Measurements from ENCODE around the gene GP9.

GP9 gene

DNA sequence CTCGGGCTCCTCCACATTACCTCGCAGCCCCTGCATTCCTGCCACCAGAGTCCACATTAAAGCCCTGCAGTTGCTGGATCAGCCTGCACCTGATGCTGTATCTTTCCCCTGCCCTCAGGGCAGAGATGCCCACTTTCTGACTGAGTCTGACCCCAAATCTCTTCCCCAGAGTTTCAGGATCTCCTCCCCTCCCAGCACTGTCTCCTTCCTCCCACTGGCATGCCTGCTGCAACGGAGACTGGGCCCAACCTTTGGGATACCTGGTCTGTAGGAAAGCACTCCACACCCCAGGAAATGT lies 20.6 kb upstream of the GP9 start:
- H3K4me3 ChIP-seq (ENCODE audit: low read length), result no peak overlapping the region
- H3K36me3 ChIP-seq (ENCODE audit: control insufficient read depth, insufficient read depth, low read length, severe bottlenecking), result no peaks in the 10 kb centered on the region
- peaks cover 48% of the 10 kb centered on the region for H3K27me3 ChIP-seq (replicated peaks; ENCODE audit: control insufficient read depth, insufficient read depth, low read length)
- no peak for DNase-seq (ENCODE audit: low read depth)
- H3K9me3 ChIP-seq (ENCODE audit: control insufficient read depth, low read length), result peaks cover 18% of the 10 kb centered on the region
- no peak overlapping the region for H3K9ac ChIP-seq (ENCODE audit: low read length)
- no peaks in the 10 kb centered on the region for H3K4me1 ChIP-seq (ENCODE audit: control insufficient read depth, insufficient read depth, low read length)

DNA sequence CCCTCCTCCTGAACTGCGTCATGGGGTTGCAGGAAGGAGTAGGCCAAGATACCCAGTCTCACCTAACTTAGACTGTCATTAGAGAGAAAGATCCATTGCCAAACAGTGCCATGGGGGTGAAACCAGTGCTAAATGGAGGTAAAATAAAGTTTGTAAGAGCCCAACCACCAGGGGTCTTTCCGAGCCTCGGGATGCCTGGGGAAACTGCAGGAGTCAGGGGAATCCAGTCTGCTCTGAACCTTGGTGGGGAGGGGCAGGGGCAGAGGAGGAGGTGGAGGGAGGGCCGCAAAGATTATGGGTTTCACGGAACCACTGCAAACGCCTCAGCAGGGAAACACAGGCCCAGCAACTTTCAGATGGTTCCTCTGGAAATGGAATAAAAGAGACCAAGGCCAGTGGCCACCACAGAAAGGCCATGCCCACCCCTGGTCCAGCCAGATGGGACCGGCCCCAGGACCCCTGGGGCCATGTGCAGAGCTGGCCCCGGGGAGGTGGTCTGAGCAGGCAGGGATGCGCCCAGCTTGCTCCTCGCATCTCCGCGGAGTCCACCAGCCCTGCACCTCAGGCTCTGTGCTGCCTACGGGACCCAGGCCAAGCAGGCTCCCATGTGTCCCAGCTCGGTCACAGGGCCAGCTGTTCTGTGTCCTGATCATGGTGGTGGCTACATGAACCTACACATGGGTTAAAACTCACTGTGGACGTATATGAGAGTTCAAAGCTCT lies 19.8 kb upstream of the GP9 start:
- Histone ChIP-seq H3K9me3 (ENCODE audit: control insufficient read depth, low read length) (peaks cover 18% of the 10 kb centered on the region), H3K27me3 (replicated peaks; ENCODE audit: control insufficient read depth, insufficient read depth, low read length) (peaks cover 48% of the 10 kb centered on the region), H3K4me1 (ENCODE audit: control insufficient read depth, insufficient read depth, low read length) (no peaks in the 10 kb centered on the region), H3K9ac (ENCODE audit: low read length) (no peak overlapping the region), H3K36me3 (ENCODE audit: control insufficient read depth, insufficient read depth, low read length, severe bottlenecking) (no peaks in the 10 kb centered on the region), H3K4me3 (ENCODE audit: low read length) (no peak overlapping the region)
- DNase-seq (ENCODE audit: low read depth), result no peak

- no peak for DNase-seq (ENCODE audit: low read depth)
- Histone ChIP-seq H3K27me3 (replicated peaks; ENCODE audit: control insufficient read depth, insufficient read depth, low read length) (peaks cover 10% of the 10 kb centered on the region), H3K4me3 (ENCODE audit: low read length) (no peak overlapping the region), H3K36me3 (ENCODE audit: control insufficient read depth, insufficient read depth, low read length, severe bottlenecking) (no peaks in the 10 kb centered on the region), H3K4me1 (ENCODE audit: control insufficient read depth, insufficient read depth, low read length) (no peaks in the 10 kb centered on the region), H3K9ac (ENCODE audit: low read length) (no peak overlapping the region), H3K9me3 (ENCODE audit: control insufficient read depth, low read length) (peaks cover 25% of the 10 kb centered on the region)
Observed at GRCh38 chr3:129045675-129046036, 14.9 kb upstream of the GP9 start.

- Histone ChIP-seq H3K36me3 (ENCODE audit: control insufficient read depth, insufficient read depth, low read length, severe bottlenecking) (no peaks in the 10 kb centered on the region), H3K4me3 (ENCODE audit: low read length) (no peak overlapping the region), H3K9ac (ENCODE audit: low read length) (no peak overlapping the region), H3K27me3 (replicated peaks; ENCODE audit: control insufficient read depth, insufficient read depth, low read length) (peaks cover 10% of the 10 kb centered on the region), H3K4me1 (ENCODE audit: control insufficient read depth, insufficient read depth, low read length) (no peaks in the 10 kb centered on the region), H3K9me3 (ENCODE audit: control insufficient read depth, low read length) (peaks cover 25% of the 10 kb centered on the region)
- no peak for DNase-seq (ENCODE audit: low read depth)
Observed at GRCh38 chr3:129046037-129046731, 14.4 kb upstream of the GP9 start.

DNA sequence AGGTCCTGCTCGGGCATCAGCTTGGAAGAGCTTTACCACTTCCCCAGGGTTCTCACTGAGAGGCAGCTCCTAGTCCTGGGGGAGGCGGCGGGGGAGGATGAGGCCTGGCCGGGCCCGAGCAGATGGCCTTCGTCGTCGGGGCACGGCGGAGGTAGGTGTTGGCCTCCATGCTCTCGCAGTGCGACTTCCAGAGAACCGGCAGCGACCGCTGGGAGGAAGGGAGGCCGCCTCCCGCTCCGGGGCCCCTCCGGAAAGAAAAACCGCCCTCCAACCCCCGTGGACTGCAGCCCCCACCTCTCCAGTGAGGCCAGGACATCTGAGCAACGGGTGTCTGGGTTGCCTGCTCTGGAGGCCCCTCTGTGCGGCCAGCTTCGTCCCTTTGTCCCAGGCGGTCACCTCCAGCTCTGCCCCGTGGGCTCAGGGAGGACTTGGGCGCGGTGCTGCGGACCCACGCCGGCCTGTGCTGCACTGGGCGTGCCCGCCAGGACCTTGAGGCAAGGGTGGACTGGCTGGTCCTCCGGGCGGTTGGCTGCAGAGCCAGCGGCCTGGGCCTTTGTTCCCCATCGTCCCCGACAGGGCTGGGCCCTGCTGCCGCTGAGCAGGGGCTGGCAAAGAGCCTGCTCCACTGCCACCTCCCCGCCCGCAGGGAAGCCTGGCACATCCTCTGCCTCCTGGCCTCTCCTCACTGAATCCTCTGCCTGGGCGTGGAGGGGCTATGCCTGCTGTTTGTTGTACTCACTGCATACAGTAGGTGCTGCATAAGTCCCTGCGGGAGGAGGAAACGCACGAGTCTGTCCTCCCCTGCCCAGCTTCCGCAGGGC lies 13.6 kb upstream of the GP9 start:
- no peak for DNase-seq (ENCODE audit: low read depth)
- Histone ChIP-seq H3K36me3 (ENCODE audit: control insufficient read depth, insufficient read depth, low read length, severe bottlenecking) (no peaks in the 10 kb centered on the region), H3K27me3 (replicated peaks; ENCODE audit: control insufficient read depth, insufficient read depth, low read length) (peaks cover 4% of the 10 kb centered on the region), H3K4me1 (ENCODE audit: control insufficient read depth, insufficient read depth, low read length) (peaks cover 3% of the 10 kb centered on the region), H3K4me3 (ENCODE audit: low read length) (no peak overlapping the region), H3K9ac (ENCODE audit: low read length) (no peak overlapping the region), H3K9me3 (ENCODE audit: control insufficient read depth, low read length) (peaks cover 25% of the 10 kb centered on the region)

DNA sequence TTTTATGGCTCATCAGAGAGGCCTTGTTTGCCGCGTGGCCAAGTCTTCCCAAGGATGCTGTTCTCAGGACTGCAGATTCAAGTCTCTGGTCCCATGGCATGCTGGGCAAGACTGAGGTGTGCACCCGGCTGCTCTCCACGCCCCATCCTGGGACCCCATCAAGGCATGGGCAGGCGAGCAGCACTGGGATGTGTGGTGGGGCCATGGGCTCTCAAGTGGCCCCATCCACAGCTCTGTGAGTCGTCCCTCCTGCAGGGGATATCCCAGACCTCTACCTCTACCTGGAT lies 13.1 kb upstream of the GP9 start:
- Histone ChIP-seq H3K4me3 (ENCODE audit: low read length) (no peak overlapping the region), H3K9me3 (ENCODE audit: control insufficient read depth, low read length) (peaks cover 20% of the 10 kb centered on the region), H3K4me1 (ENCODE audit: control insufficient read depth, insufficient read depth, low read length) (peaks cover 6% of the 10 kb centered on the region), H3K36me3 (ENCODE audit: control insufficient read depth, insufficient read depth, low read length, severe bottlenecking) (no peaks in the 10 kb centered on the region), H3K27me3 (replicated peaks; ENCODE audit: control insufficient read depth, insufficient read depth, low read length) (no peaks in the 10 kb centered on the region), H3K9ac (ENCODE audit: low read length) (no peak overlapping the region)
- no peak for DNase-seq (ENCODE audit: low read depth)

DNA sequence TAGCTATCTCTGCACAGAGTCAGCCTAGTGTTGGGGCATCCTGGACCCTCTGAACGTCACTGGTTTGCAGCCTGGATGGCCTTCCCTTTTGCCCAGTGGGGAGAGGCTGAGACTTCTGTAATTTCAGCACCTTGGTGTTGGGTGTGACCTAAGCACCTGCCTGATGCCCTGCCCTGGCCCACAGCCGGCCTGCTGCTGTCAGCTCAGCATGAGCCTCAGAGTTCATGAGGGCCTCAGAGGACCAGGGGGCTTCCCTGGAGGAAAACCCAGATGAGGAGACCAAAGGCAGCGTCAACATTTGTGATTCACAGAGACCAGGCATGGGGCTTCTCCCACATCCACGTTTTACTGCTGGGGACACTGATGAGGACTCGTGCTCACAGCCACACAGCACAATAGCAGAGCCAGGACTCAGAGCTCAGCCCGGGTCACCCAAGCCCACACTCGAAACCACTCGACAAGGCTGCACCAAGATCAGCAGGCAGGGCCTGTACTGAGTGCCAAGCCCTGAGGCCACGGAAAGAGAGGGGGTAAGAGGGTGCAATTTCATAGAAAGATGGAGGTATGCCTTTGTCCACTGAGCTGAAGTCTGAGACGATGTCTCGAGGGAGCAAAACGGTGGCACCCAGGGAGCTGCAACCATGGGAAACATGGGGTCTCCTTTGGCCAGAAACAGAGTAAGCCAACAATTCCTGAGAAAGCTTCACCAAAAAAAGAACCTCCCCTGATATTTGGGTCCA lies 9.9 kb upstream of the GP9 start:
- DNase-seq (ENCODE audit: low read depth), result no peak
- Histone ChIP-seq H3K4me3 (ENCODE audit: low read length) (no peak overlapping the region), H3K9ac (ENCODE audit: low read length) (no peak overlapping the region), H3K27me3 (replicated peaks; ENCODE audit: control insufficient read depth, insufficient read depth, low read length) (peaks cover under 1% of the 10 kb centered on the region), H3K4me1 (ENCODE audit: control insufficient read depth, insufficient read depth, low read length) (peaks cover 10% of the 10 kb centered on the region), H3K36me3 (ENCODE audit: control insufficient read depth, insufficient read depth, low read length, severe bottlenecking) (no peaks in the 10 kb centered on the region), H3K9me3 (ENCODE audit: control insufficient read depth, low read length) (peaks cover 7% of the 10 kb centered on the region)

GRCh38 chr3:129051871-129052340 lies 8.7 kb upstream of the GP9 start:
- H3K27me3 ChIP-seq (replicated peaks; ENCODE audit: control insufficient read depth, insufficient read depth, low read length), result peaks cover 12% of the 10 kb centered on the region
- H3K9ac ChIP-seq (ENCODE audit: low read length), result no peak overlapping the region
- no peak overlapping the region for H3K4me3 ChIP-seq (ENCODE audit: low read length)
- no peak for DNase-seq (ENCODE audit: low read depth)
- peaks cover 10% of the 10 kb centered on the region for H3K4me1 ChIP-seq (ENCODE audit: control insufficient read depth, insufficient read depth, low read length)
- H3K9me3 ChIP-seq (ENCODE audit: control insufficient read depth, low read length), result peaks cover 7% of the 10 kb centered on the region
- no peaks in the 10 kb centered on the region for H3K36me3 ChIP-seq (ENCODE audit: control insufficient read depth, insufficient read depth, low read length, severe bottlenecking)

DNA sequence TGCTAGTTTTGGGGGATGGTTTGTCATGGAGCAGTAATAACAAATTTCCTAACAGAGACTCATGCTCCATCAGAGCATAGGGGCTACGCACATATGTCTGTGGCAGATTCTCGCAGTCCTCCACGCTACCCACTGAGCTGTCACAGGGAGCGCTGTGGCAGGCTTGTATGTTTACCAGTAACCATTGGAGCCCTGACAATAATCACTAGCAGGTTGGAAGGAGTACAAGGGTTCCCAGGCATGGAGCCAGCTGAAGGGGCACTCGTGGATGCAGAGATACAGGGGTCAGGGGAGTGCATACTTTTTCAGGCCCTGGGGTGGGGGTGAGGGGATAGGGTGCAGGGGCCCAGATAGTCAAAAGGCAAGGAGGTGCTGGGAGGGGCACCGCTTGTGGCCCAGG lies 7.9 kb upstream of the GP9 start:
- H3K36me3 ChIP-seq (ENCODE audit: control insufficient read depth, insufficient read depth, low read length, severe bottlenecking), result no peaks in the 10 kb centered on the region
- H3K4me1 ChIP-seq (ENCODE audit: control insufficient read depth, insufficient read depth, low read length), result peaks cover 10% of the 10 kb centered on the region
- no peak overlapping the region for H3K4me3 ChIP-seq (ENCODE audit: low read length)
- no peak for DNase-seq (ENCODE audit: low read depth)
- peaks cover 7% of the 10 kb centered on the region for H3K9me3 ChIP-seq (ENCODE audit: control insufficient read depth, low read length)
- H3K27me3 ChIP-seq (replicated peaks; ENCODE audit: control insufficient read depth, insufficient read depth, low read length), result peaks cover 13% of the 10 kb centered on the region
- H3K9ac ChIP-seq (ENCODE audit: low read length), result no peak overlapping the region

DNA sequence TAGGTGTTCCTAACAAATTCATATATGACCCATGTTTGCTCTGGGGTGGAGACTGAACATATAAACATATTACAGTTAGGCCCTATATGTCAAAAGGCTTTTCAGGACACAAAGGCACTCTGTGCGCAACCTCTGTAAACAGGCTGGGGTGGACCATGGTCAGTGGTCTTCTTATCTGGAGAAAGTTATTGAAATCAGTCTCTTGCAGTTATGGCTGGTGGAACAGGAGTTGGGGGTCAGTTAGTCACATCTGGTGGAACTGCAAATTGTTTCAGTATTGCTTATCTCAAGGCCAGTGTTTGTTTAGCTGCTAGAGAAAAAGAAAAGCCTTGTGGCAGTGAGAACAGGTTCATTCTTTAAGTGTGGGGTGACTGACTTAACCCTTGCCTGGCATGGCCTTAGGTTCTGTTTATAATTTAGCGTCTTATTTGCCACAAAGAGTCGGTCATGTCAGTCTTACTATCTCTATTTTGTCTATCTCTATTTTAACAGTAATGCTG lies 5.9 kb upstream of the GP9 start:
- H3K9me3 ChIP-seq (ENCODE audit: control insufficient read depth, low read length), result no peaks in the 10 kb centered on the region
- no peaks in the 10 kb centered on the region for H3K36me3 ChIP-seq (ENCODE audit: control insufficient read depth, insufficient read depth, low read length, severe bottlenecking)
- H3K4me1 ChIP-seq (ENCODE audit: control insufficient read depth, insufficient read depth, low read length), result peaks cover 10% of the 10 kb centered on the region
- H3K9ac ChIP-seq (ENCODE audit: low read length), result no peak overlapping the region
- H3K4me3 ChIP-seq (ENCODE audit: low read length), result no peak overlapping the region
- H3K27me3 ChIP-seq (replicated peaks; ENCODE audit: control insufficient read depth, insufficient read depth, low read length), result peaks cover 22% of the 10 kb centered on the region
- DNase-seq (ENCODE audit: low read depth), result no peak
